Esophagus muscularis mucosa (tissue), 4 donors: Measurements from ENCODE around the gene CPNE8. TPM values are rescaled to one million over a fixed set of nuclear protein-coding genes. Genes with fewer than 3 reads are reported as not detected.

Experiments used
- DNase-seq: peaks from one replicate; pipeline ENCODE4 v3.0.0-alpha.2; 2017; ENCODE audit errors: extremely low spot score
- H3K27ac ChIP-seq, 4 donors: fragments of 200-600 bp; sonication (generic); replicated peaks in 1 of 4; 1 replicate in 3 of 4; 2 replicates in 1 of 4; pipeline ENCODE4 v1.5.1; 2016 to 2019; ENCODE audit warnings: mild to moderate bottlenecking in 1 of 4
- H3K27me3 ChIP-seq, 4 donors: fragments of 200-600 bp; sonication (generic); one replicate each; pipeline versions ENCODE4 v1.5.1 to v1.6.0; 2016 to 2019
- H3K36me3 ChIP-seq, 4 donors: fragments of 200-600 bp; sonication (generic); one replicate each; pipeline ENCODE4 v1.5.1; 2016 to 2019
- H3K4me1 ChIP-seq, 4 donors: fragments of 200-600 bp; sonication (generic); one replicate each; pipeline ENCODE4 v1.5.1; 2016 to 2019
- H3K4me3 ChIP-seq, 4 donors: fragments of 200-600 bp; sonication (generic); 1 replicate in 2 of 4; 2 replicates in 2 of 4; pipeline ENCODE4 v1.5.1; 2016 to 2019; ENCODE audit warnings: mild to moderate bottlenecking in 4 of 4, moderate library complexity in 1 of 4
- H3K9me3 ChIP-seq, 4 donors: fragments of 200-600 bp; sonication (generic); 1 replicate in 3 of 4; 2 replicates in 1 of 4; pipeline ENCODE4 v1.5.1; 2016 to 2019
- EP300 ChIP-seq: sonication (generic); formaldehyde crosslinking; IDR thresholded peaks from one replicate; pipeline ENCODE4 v1.6.1; 2017; ENCODE audit warnings: antibody characterized with exemption
- POLR2A ChIP-seq: fragments of 450-650 bp; IDR thresholded peaks from one replicate; pipeline ENCODE4 v1.6.1; 2017; ENCODE audit warnings: antibody characterized with exemption, moderate library complexity, mild to moderate bottlenecking, low read depth
- POLR2AphosphoS5 ChIP-seq, 2 donors: sonication (generic); formaldehyde crosslinking; IDR thresholded peaks; one replicate each; pipeline ENCODE4 v1.6.1; 2017; ENCODE audit warnings: antibody characterized with exemption in 2 of 2
- WGBS: methylation state at CpG from one replicate; pipeline ENCODE4 v1.1.5; 2018; 5-methylcytosine and 5-hydroxymethylcytosine counted together
- intact Hi-C: fragments of 100-400 bp; cut with DNase I; formaldehyde crosslinking; loops from one replicate; pipeline ENCODE4 v1.15.1; 2023
- total RNA-seq, 4 donors: library from RNA; depleted of rRNA; stranded (reverse); fragments of >200 nt; gene quantifications; one replicate each; pipeline versions ENCODE4 v1.1.0 to v1.2.1, GENCODE V29; 2016
- TF ChIP-seq, protein P1 (sequence below), 3 experiments: fragments of 200-600 bp in 2 of 3; fragments of 450-650 bp in 1 of 3; sonication (generic) in 2 of 3; IDR thresholded peaks; one replicate each; pipeline ENCODE4 v1.5.1; 2017 to 2019; ENCODE audit warnings: antibody characterized with exemption in 3 of 3, mild to moderate bottlenecking in 2 of 3, moderate library complexity in 1 of 3

Gene CPNE8
- total RNA-seq, 4 donors from 2014 or later = 12.8 to 34.0 (median 21.3) TPM

DNA sequence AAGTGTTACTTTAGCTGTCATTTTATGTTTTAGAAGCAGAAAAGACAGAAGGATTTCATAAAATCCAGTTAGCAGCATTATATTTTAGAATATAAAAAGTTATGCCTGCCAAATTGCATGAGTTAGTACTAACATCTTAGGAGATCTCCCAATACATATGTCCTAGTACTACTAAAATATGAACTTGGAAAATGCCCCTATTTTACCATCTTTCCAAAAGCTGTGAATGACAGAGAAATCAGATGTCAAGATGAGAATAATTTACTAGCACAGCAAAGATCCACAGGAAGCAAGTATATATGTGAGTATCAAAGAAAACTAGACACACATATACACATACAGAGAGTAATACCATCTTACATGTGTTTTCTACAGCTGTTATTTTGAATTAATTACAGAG lies 196.9 kb downstream of the CPNE8 start:
- TF ChIP-seq POLR2A = no peak
- TF ChIP-seq EP300 = no peak
- no peak for TF ChIP-seq POLR2AphosphoS5 (IDR thresholded peaks at IDR 0.05)
- TF ChIP-seq, protein P1, sequence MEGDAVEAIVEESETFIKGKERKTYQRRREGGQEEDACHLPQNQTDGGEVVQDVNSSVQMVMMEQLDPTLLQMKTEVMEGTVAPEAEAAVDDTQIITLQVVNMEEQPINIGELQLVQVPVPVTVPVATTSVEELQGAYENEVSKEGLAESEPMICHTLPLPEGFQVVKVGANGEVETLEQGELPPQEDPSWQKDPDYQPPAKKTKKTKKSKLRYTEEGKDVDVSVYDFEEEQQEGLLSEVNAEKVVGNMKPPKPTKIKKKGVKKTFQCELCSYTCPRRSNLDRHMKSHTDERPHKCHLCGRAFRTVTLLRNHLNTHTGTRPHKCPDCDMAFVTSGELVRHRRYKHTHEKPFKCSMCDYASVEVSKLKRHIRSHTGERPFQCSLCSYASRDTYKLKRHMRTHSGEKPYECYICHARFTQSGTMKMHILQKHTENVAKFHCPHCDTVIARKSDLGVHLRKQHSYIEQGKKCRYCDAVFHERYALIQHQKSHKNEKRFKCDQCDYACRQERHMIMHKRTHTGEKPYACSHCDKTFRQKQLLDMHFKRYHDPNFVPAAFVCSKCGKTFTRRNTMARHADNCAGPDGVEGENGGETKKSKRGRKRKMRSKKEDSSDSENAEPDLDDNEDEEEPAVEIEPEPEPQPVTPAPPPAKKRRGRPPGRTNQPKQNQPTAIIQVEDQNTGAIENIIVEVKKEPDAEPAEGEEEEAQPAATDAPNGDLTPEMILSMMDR (IDR thresholded peaks at IDR 0.05) = no peak
- Histone ChIP-seq H3K36me3 (no peaks in the 10 kb centered on the region), H3K9me3 (no peaks in the 10 kb centered on the region), H3K27me3 (no peaks in the 10 kb centered on the region), H3K27ac (no peak overlapping the region), H3K4me1 (no peaks in the 10 kb centered on the region), H3K4me3 (no peak overlapping the region)
- no peak for DNase-seq
- intact Hi-C loops = no loop called here

DNA sequence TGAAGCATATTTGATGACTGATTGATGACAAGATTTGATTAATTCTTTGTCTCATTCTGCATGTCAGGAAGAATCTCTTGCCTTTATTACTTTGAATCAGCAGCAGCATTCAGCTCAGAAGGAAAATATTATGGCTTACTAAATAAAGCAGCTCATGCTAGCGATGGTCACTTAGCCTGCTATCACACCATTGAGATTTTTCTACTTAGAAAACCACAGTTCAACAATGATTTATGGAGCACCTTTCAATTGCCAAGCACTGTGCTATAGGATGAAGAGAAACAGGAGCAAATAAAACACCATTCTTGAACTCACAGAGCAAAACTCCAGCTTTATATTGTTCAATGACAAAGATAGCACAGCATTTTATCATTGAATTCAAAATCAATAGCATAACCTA lies 197.7 kb downstream of the CPNE8 start:
- Histone ChIP-seq H3K4me3 (no peak overlapping the region), H3K36me3 (no peaks in the 10 kb centered on the region), H3K27ac (no peak overlapping the region), H3K27me3 (no peaks in the 10 kb centered on the region), H3K4me1 (no peaks in the 10 kb centered on the region), H3K9me3 (no peaks in the 10 kb centered on the region)
- TF ChIP-seq EP300 (no peak), POLR2A (no peak), POLR2AphosphoS5 (IDR thresholded peaks at IDR 0.05) (no peak)
- TF ChIP-seq, protein P1 (IDR thresholded peaks at IDR 0.05) = no peak
- DNase-seq = no peak
- intact Hi-C loops = no loop called here
- 83% methylated on average over 1 of the region's 1 CpG for WGBS

DNA sequence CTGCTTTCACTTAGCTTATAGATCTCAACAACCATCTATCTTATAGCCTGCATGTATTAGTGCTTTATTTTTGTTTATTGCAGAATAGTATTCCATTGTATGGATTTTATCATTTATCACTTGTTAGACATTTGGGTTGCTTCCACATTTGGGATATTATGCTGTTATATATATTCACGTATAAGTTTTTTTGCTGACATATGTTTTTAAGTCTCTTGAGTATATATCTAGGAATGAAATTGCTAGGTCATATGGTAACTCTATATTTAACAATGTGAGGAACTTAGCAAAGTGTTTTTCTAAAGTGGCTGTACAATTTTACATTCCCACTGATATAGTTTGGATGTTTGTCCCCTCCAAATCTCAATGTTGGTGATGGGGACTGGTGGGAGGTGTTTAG lies 208.1 kb downstream of the CPNE8 start:
- 94% methylated on average over 1 of the region's 1 CpG for WGBS
- no peak for TF ChIP-seq EP300
- TF ChIP-seq POLR2AphosphoS5 (IDR thresholded peaks at IDR 0.05) = no peak
- no peak for TF ChIP-seq POLR2A
- TF ChIP-seq, protein P1 (IDR thresholded peaks at IDR 0.05) = no peak
- H3K4me1 ChIP-seq = no peaks in the 10 kb centered on the region
- intact Hi-C loops = no loop called here
- H3K9me3 ChIP-seq = no peaks in the 10 kb centered on the region
- H3K4me3 ChIP-seq = no peak overlapping the region
- no peak overlapping the region for H3K27ac ChIP-seq
- peaks cover 0 to 11% (median 0%) of the 10 kb centered on the region in 4 donors for H3K36me3 ChIP-seq
- no peak for DNase-seq
- no peaks in the 10 kb centered on the region for H3K27me3 ChIP-seq

DNA sequence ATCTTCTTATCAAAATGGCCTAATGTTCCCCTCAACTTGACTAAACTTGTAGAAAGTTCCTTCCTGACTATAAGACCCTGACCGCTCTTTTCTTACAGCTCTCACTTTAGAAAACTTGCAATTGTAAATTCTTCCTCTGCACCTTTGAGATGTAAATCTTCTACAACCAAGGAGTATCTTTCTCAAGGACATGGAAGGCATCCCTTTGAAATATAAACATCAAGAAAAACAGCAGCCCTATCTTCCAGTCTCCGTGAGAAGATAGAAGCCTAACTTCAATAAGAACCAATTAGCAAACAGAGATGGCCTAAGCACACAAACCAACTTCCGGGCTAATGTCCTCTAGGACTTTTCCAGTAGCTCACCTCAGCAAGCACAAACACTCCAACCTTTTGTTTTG lies 210.3 kb downstream of the CPNE8 start:
- H3K36me3 ChIP-seq = peaks cover 0 to 2% (median 0%) of the 10 kb centered on the region in 4 donors
- intact Hi-C loops = no loop called here
- no peak for DNase-seq
- no peaks in the 10 kb centered on the region for H3K9me3 ChIP-seq
- 81% methylated on average over 3 of the region's 3 CpGs for WGBS
- no peaks in the 10 kb centered on the region for H3K27me3 ChIP-seq
- no peak overlapping the region for H3K27ac ChIP-seq
- TF ChIP-seq EP300 (no peak), POLR2A (no peak), POLR2AphosphoS5 (IDR thresholded peaks at IDR 0.05) (no peak)
- TF ChIP-seq, protein P1 (IDR thresholded peaks at IDR 0.05) = no peak
- no peak overlapping the region for H3K4me3 ChIP-seq
- H3K4me1 ChIP-seq = no peaks in the 10 kb centered on the region

DNA sequence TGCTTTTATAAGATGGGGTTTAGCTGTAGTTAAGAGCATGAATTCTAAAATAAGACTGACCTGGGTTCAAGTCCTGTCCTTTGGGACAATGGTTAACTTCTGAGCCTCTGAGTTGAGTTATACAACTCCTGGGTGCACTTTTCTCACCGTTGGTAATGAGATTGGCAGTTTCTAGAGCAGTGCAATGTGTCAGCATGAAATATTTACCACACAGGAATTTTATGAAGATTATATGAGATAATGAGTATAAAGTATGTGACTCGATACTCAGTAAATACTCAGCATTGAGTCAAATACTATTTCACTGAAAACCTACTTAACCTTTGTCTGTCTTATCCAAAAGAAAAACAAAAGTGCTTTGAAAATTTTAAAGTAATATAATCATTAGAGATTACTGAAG lies 214.2 kb downstream of the CPNE8 start:
- no peak for DNase-seq
- H3K4me3 ChIP-seq = no peak overlapping the region
- intact Hi-C loops = no loop called here
- 76% methylated on average over 2 of the region's 2 CpGs for WGBS
- no peaks in the 10 kb centered on the region for H3K4me1 ChIP-seq
- no peak overlapping the region for H3K27ac ChIP-seq
- TF ChIP-seq, protein P1 (IDR thresholded peaks at IDR 0.05) = no peak
- TF ChIP-seq POLR2A (no peak), POLR2AphosphoS5 (IDR thresholded peaks at IDR 0.05) (no peak), EP300 (no peak)
- peaks cover 0 to 4% (median 0%) of the 10 kb centered on the region in 4 donors for H3K9me3 ChIP-seq
- no peaks in the 10 kb centered on the region for H3K27me3 ChIP-seq
- H3K36me3 ChIP-seq = peaks cover 0 to 10% (median 3%) of the 10 kb centered on the region in 4 donors
